IPS-20b (cell line): ENCODE results near the gene ABCA12.

Experiments
- H3K27ac ChIP-seq: one replicate; pipeline ENCODE4 v1.5.1; 2013; ENCODE audit warnings: low read length
- H3K27me3 ChIP-seq: 2 replicates; pipeline ENCODE4 v1.6.1; 2013; ENCODE audit warnings: mild to moderate bottlenecking, low read length, inconsistent platforms; ENCODE audit not compliant: insufficient read depth
- H3K36me3 ChIP-seq: 2 replicates; pipeline ENCODE4 v1.6.1; 2013; ENCODE audit warnings: low read depth, mild to moderate bottlenecking, inconsistent platforms, low read length, moderate library complexity; ENCODE audit not compliant: insufficient read depth
- H3K4me1 ChIP-seq: 2 replicates; pipeline ENCODE4 v1.6.1; 2013; ENCODE audit warnings: mild to moderate bottlenecking, control low read depth, inconsistent platforms, low read length, moderate library complexity; ENCODE audit not compliant: insufficient read depth
- H3K4me3 ChIP-seq: 2 replicates; pipeline ENCODE4 v1.5.1; 2013; ENCODE audit warnings: mild to moderate bottlenecking, low read length, inconsistent platforms
- H3K9ac ChIP-seq: 2 replicates; pipeline ENCODE4 v1.6.1; 2013; ENCODE audit warnings: low read depth, mild to moderate bottlenecking, inconsistent platforms, low read length, moderate library complexity
- H3K9me3 ChIP-seq: 2 replicates; pipeline ENCODE4 v1.6.1; 2013; ENCODE audit warnings: mild to moderate bottlenecking, low read depth, low read length, inconsistent platforms; ENCODE audit not compliant: insufficient read depth

ABCA12 gene

DNA sequence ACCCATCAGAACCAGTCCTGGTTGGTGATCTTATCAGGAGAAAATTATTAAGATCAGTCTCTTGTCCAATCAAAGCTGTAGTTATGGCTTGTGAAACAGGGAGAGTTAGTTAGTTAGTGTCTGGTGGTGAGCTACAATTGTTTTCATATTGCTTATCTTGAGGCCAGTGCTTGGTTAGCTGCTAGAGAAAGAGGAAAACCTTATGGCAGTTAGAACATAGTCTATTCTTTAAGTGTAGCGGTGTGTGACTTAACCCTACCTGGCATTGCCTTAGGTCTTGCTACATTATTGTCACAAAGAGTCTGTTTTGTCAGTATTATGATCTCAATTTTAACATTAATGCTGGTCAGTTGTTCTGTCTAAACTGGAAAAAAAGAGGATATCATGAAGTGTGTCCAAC lies 11.5 kb upstream of the ABCA12 start:
- no peaks in the 10 kb centered on the region for H3K9me3 ChIP-seq
- H3K27me3 ChIP-seq: no peaks in the 10 kb centered on the region
- H3K27ac ChIP-seq: no peak overlapping the region
- H3K4me1 ChIP-seq: no peaks in the 10 kb centered on the region
- H3K4me3 ChIP-seq: no peak overlapping the region
- no peak overlapping the region for H3K9ac ChIP-seq
- H3K36me3 ChIP-seq: no peaks in the 10 kb centered on the region

DNA sequence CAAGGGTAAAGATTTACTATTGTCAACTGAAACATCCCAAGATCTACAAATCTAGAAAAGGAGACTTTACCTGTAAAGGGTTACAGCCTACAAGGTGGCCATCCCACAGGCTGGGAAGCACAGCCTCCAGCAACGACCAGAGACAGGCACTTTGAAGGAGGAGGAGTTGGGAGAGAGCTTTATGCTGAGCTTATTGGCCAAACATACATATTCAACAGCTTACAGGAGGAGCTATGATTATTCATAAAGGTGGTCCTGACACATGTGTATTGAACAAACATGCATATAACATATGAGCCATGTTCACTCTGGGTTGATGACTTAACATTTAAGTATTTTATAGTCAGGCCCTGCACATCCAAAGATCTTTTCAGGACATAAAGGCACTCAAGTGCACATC lies 11.1 kb upstream of the ABCA12 start:
- Histone ChIP-seq H3K9ac (no peak overlapping the region), H3K27ac (no peak overlapping the region), H3K4me1 (no peaks in the 10 kb centered on the region), H3K36me3 (no peaks in the 10 kb centered on the region), H3K27me3 (no peaks in the 10 kb centered on the region), H3K9me3 (no peaks in the 10 kb centered on the region), H3K4me3 (no peak overlapping the region)

DNA sequence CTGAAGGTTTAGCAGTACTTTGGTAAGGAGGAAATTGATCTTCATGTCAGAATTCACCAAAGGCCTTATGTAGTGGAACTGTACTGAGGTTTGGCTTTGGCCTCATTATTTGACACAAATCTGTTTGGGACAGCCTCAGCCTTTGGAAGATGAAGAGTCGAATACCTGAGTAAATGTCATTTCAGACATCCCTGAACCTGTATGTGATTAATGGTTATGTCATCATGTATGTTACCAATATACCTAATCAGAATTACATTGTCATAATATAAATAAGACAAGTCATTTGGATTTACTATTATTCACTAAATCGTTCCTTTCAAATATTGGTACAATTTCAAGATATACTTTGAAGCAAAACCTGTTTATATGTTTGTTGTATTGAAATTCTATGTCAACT lies 10.6 kb upstream of the ABCA12 start:
- Histone ChIP-seq H3K4me1 (no peaks in the 10 kb centered on the region), H3K27me3 (no peaks in the 10 kb centered on the region), H3K27ac (no peak overlapping the region), H3K9ac (no peak overlapping the region), H3K36me3 (no peaks in the 10 kb centered on the region), H3K4me3 (no peak overlapping the region), H3K9me3 (no peaks in the 10 kb centered on the region)

DNA sequence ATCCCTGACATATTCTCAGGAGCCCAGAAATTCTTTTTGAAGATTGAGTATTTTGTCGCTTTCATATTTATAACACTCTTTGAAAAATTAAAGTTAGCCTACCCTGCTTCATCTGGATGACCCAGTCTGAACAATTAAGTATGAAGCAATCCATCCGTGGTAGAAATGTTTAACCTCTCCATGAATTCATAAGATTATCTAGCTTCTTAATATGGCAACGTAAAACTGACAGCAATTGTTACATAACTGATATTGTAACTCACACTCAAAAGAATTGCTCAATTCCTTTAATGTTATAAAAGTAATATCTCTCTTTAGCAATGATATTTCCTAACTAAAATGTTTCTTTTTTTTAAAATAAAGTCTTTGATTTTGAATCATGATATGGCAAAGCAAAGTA lies 7.2 kb upstream of the ABCA12 start:
- H3K9me3 ChIP-seq: no peaks in the 10 kb centered on the region

DNA sequence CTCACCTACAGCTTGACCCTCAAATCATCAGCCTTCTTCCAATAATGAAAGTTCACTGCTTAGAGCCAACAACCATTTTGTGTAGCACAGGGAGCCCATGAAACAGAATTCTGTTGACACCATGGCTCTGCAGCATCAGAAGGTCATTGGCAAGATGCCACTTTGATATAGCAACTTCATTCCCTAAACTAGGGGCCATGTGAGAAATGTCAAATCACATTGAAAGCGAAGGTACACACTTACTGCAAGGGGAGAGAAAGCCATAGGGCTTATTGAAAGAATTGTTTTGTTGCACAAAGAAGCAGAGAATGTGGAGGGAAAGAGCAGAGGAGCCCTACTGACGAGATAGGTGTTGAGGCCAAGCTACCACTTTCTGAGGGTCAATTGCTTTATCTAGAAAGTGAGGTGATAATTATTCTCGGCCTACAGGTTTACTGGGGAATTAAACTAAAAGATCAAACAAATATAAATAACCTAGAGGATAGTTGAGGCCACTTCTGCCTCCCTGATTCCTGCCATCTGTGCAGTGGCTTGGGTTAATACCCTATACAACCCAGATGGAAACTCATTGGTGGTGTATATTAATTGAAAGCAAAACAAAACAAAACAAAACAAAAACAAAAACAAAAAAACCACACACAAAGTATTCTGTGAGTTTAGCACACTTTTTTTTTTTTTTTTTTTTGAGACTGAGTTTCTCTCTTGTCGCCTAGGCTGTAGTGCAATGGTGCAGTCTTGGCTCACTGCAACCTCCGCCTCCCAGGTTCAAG lies 5.9 kb upstream of the ABCA12 start:
- Histone ChIP-seq H3K27me3 (no peaks in the 10 kb centered on the region), H3K9me3 (no peaks in the 10 kb centered on the region), H3K36me3 (no peaks in the 10 kb centered on the region), H3K4me3 (no peak overlapping the region), H3K4me1 (no peaks in the 10 kb centered on the region), H3K27ac (no peak overlapping the region), H3K9ac (no peak overlapping the region)

More for the DNA sequence above, 7.2 kb upstream of the ABCA12 start:
- no peak overlapping the region for H3K27ac ChIP-seq
- H3K27me3 ChIP-seq: no peaks in the 10 kb centered on the region
- no peaks in the 10 kb centered on the region for H3K36me3 ChIP-seq
- H3K4me1 ChIP-seq: no peaks in the 10 kb centered on the region
- H3K9ac ChIP-seq: no peak overlapping the region
- no peak overlapping the region for H3K4me3 ChIP-seq

DNA sequence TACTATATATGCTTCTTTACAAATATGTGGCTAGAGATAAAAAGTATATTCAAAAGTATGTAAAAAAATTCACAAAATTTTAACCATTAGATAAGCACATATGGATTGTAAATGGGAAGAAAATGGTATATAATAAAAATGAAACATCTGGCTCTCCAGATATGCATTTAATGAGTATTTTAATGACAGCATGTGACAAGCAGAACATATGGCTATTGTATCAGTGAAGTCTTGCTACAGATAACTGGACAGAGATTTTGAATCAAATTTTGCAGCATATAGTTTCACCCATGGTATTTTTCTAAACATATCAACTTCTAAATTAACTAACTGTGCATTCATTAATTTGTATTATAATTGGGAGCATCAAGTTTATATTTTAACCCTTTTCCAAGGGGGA lies 5.0 kb upstream of the ABCA12 start:
- Histone ChIP-seq H3K9me3 (no peaks in the 10 kb centered on the region), H3K4me3 (no peak overlapping the region), H3K36me3 (no peaks in the 10 kb centered on the region), H3K9ac (no peak overlapping the region), H3K27me3 (no peaks in the 10 kb centered on the region), H3K4me1 (no peaks in the 10 kb centered on the region), H3K27ac (no peak overlapping the region)

DNA sequence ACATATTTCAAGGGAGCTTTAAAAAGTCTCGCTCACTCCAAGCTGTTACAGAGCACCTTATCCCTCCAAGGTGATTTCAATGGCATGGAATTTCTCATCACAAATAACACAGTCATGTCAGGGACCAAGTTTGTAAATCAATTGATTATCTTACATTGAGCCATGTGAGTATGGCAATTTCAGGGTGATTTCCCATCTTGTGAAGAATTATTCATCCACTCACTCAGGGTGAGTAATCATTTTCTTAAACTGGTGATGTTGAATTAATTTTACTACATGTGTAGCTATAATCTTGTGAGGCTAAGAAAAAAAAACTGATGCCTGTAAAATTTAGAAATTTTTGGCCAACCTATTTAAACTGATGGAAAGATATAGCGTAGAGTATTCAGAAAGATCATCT lies 3.3 kb upstream of the ABCA12 start:
- no peaks in the 10 kb centered on the region for H3K36me3 ChIP-seq

DNA sequence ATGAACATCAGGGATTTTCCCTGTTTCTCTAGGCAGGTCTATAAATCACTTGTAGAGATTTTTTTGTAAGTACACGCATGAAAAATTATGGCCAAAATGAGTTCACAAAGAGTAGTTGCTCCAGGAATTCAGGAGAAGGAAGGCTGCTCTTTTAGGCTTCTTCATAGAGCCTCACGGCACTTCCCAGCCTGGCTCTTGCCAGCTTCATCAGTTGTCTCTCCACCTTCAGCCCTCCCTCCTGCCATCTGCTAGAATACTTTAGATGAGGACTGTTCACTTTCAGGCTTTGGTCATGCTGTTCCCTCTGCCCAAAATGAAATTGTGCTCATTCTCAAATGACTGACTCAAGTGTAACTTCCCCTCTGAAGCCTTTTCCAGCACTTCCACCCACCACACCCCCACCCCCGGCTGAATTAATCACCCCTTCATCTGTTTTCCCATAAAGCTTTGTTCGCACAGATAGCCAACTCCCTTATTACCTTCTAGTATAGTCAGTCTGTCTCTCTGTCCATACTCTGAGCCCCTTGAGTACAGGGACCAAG lies 1.8 kb upstream of the ABCA12 start:
- Histone ChIP-seq H3K9ac (no peak overlapping the region), H3K27me3 (no peaks in the 10 kb centered on the region), H3K9me3 (no peaks in the 10 kb centered on the region), H3K4me3 (no peak overlapping the region), H3K36me3 (no peaks in the 10 kb centered on the region), H3K27ac (no peak overlapping the region), H3K4me1 (no peaks in the 10 kb centered on the region)

More for the DNA sequence above, 3.3 kb upstream of the ABCA12 start:
- H3K27ac ChIP-seq: no peak overlapping the region
- no peak overlapping the region for H3K4me3 ChIP-seq
- H3K9me3 ChIP-seq: no peaks in the 10 kb centered on the region
- no peak overlapping the region for H3K9ac ChIP-seq
- no peaks in the 10 kb centered on the region for H3K27me3 ChIP-seq
- H3K4me1 ChIP-seq: no peaks in the 10 kb centered on the region

DNA sequence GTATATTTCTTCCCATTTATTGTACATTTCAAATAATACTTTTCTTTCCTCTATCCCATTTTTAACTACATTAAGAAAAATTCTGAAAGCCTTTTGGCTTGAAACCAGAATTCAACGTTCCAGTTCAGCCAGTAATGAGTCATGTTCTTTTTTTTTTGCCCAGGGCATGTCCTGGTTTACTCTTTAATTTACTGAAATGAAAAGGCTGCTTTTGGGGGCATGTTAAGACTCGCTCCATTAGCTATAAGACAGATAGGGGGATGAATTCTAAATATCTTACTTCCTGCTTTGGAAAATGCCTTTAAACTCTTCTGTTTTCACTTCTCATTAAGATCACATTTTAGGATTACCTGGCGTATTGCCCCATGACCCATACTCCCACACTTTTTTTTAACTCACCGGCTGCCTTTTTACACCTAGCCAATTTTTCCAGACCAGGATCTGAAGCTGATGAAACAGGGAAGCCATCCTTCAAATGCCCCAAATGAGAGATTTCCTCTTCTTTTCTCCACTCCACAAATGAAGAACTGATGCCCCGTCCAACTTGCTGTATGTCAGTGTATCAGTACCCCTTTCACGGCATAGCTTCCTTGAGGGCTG lies 585 bp downstream of the ABCA12 start:
- H3K4me3 ChIP-seq: no peak overlapping the region
- H3K27ac ChIP-seq: no peak overlapping the region

DNA sequence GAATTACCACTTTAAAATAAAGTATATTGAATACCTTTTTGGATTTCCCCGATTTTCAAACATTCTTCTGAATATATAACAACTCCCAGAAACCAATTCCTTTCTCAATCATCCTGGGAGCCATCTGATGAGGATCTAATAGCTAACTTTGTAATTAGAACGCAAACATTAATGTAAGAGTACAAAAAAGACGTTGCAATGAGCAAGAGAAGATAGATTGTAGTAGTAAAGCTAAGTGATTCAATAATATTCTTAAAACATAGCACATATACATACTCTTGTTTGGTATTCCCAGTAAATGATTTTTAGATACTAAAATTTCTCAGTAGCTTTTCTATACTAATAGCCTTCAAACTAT lies 1.1 kb downstream of the ABCA12 start:
- H3K4me3 ChIP-seq: no peak overlapping the region
- no peaks in the 10 kb centered on the region for H3K9me3 ChIP-seq
- no peaks in the 10 kb centered on the region for H3K4me1 ChIP-seq
- no peaks in the 10 kb centered on the region for H3K27me3 ChIP-seq
- no peaks in the 10 kb centered on the region for H3K36me3 ChIP-seq
- H3K9ac ChIP-seq: no peak overlapping the region
- H3K27ac ChIP-seq: no peak overlapping the region

More for the DNA sequence above, 585 bp downstream of the ABCA12 start:
- Histone ChIP-seq H3K4me1 (no peaks in the 10 kb centered on the region), H3K36me3 (no peaks in the 10 kb centered on the region), H3K9ac (no peak overlapping the region), H3K27me3 (no peaks in the 10 kb centered on the region), H3K9me3 (no peaks in the 10 kb centered on the region)

DNA sequence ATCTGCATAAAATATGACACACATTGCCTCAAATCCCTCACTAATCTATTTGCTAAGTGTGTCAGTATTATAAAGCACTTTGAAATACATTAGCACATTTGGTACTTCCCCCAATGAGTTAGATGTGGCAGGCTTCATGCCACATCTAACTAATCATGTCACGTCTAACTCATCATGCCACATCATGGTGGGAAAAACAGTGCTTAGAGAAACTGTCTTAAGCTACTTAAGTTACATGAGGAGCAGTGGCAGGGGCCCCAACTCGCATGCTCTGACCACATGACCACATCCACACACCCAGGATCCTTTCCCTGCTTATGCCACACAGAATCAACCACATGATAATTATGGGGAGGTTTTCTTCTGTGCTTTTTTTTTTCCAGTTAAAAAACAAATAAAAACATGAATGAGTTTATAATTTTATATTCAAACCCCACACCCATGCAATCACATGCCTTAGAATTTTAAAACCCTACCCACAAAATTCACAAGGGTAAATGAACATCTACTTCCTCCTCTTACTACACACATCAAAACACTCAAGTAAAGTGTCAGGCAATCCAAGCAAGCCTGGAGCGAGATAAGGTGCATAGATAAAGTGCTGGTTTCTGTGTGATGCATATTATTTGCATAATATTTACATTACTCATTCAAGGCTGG lies 1.6 kb downstream of the ABCA12 start:
- no peak overlapping the region for H3K9ac ChIP-seq
- no peaks in the 10 kb centered on the region for H3K36me3 ChIP-seq
- no peak overlapping the region for H3K27ac ChIP-seq
- H3K9me3 ChIP-seq: no peaks in the 10 kb centered on the region
- no peak overlapping the region for H3K4me3 ChIP-seq
- H3K27me3 ChIP-seq: no peaks in the 10 kb centered on the region
- no peaks in the 10 kb centered on the region for H3K4me1 ChIP-seq

DNA sequence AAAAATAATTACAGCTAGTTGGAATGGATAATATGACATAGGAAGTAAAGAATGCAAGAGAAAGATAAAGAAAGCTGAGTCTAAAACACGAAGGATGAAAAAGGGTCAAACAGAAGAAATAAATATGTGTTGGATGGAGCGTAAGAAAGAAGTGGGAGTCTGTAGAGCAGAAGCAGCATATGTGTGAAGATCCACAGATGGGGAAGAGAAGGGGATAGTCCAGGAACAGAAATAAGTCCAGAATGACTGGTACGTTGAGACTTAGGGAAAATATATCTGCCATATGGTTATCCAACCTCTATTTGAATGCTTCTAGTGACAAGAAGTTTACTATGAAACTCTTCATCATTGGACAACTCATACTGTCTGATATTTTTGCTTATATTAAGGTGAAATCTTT lies 18.0 kb downstream of the ABCA12 start:
- Histone ChIP-seq H3K4me1 (no peaks in the 10 kb centered on the region), H3K9ac (no peak overlapping the region), H3K36me3 (no peaks in the 10 kb centered on the region), H3K9me3 (peaks cover 3% of the 10 kb centered on the region; the same call in 1 of the 2 replicates), H3K27me3 (no peaks in the 10 kb centered on the region), H3K27ac (no peak overlapping the region), H3K4me3 (no peak overlapping the region)
